Measurements from ENCODE around the gene SCAMP5.

The SCAMP5 gene, protein sequence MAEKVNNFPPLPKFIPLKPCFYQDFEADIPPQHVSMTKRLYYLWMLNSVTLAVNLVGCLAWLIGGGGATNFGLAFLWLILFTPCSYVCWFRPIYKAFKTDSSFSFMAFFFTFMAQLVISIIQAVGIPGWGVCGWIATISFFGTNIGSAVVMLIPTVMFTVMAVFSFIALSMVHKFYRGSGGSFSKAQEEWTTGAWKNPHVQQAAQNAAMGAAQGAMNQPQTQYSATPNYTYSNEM

GRCh38 chr15:74995182-74995778 is at the start of gene SCAMP5:
SCAMP5 (plus strand) TSS chr15:74995563; CDS start chr15:75011840, 16,277 bp downstream.
- peaks cover 44% of the 10 kb centered on the region for H3K27me3 ChIP-seq (ENCODE audit: insufficient read depth, low read length)
- no peaks in the 10 kb centered on the region for H3K36me3 ChIP-seq (ENCODE audit: insufficient read depth, low read length)
- no peak within 1 kb of the TSS for H3K27ac ChIP-seq (ENCODE audit: low read depth, low read length)
- no peaks in the 10 kb centered on the region for H3K79me2 ChIP-seq (ENCODE audit: control insufficient read depth, insufficient read depth, low read length, unreplicated experiment)
- H3K4me3 ChIP-seq (ENCODE audit: low read depth, low read length), result peak within 1 kb of the TSS; percentile 76
- peaks cover 4% of the 10 kb centered on the region for H3K4me1 ChIP-seq (ENCODE audit: control insufficient read depth, insufficient read depth, low read length, unreplicated experiment)
- H2AFZ ChIP-seq (ENCODE audit: low read length, unreplicated experiment), result peak within 1 kb of the TSS; percentile 84

DNA sequence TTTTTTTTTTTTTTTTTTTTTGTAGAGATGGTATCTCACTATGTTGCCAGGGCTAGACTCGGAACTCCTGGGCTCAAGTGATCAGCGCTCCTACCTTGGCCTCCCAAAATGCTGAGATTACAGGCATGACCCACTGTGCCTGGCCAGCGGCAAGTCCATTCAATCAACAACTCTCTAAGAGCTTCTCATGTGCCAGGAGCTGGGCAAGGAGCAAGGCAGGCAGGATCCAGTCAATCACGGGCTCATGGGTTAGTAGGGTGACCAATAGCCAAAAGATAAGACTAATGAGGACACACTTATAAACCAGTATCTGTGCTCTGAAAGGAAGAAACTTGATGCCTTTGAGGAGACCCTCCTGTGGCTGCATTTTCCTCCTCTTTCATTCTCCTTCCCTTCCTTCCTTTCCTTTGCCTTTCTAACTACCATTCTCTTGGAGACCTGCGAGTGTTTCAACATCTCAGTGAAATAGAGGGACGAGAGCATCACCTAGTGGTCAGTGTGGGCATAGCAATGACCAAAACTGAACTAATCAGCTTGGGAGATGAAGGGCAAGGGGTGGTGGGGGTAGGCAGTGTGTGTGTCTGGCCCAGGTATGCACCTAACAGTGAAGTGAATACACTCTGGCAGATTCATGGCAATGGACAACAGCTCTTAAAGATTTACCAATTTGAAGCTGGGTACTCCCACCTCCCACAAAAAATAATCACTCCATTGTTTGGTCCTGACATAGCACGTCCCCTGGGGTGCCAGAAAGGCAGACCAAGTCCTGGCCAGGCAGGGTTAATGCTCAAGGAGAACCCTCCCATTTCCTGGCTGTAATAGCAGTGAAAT is 45.1 kb upstream of the SCAMP5 start:
- H3K27ac ChIP-seq (ENCODE audit: low read depth, low read length), result no peak overlapping the region
- H3K27me3 ChIP-seq (ENCODE audit: insufficient read depth, low read length), result no peaks in the 10 kb centered on the region
- H3K36me3 ChIP-seq (ENCODE audit: insufficient read depth, low read length), result no peaks in the 10 kb centered on the region
- H3K4me1 ChIP-seq (ENCODE audit: control insufficient read depth, insufficient read depth, low read length, unreplicated experiment), result peaks cover 15% of the 10 kb centered on the region
- H3K79me2 ChIP-seq (ENCODE audit: control insufficient read depth, insufficient read depth, low read length, unreplicated experiment), result peaks cover 22% of the 10 kb centered on the region
- no peak overlapping the region for H3K4me3 ChIP-seq (ENCODE audit: low read depth, low read length)
- no peak overlapping the region for H2AFZ ChIP-seq (ENCODE audit: low read length, unreplicated experiment)

GRCh38 chr15:74951006-74951405 is 44.4 kb upstream of the SCAMP5 start:
- Histone ChIP-seq H3K27me3 (ENCODE audit: insufficient read depth, low read length) (no peaks in the 10 kb centered on the region), H3K4me3 (ENCODE audit: low read depth, low read length) (no peak overlapping the region), H2AFZ (ENCODE audit: low read length, unreplicated experiment) (no peak overlapping the region), H3K27ac (ENCODE audit: low read depth, low read length) (no peak overlapping the region), H3K4me1 (ENCODE audit: control insufficient read depth, insufficient read depth, low read length, unreplicated experiment) (peaks cover 15% of the 10 kb centered on the region), H3K79me2 (ENCODE audit: control insufficient read depth, insufficient read depth, low read length, unreplicated experiment) (peaks cover 29% of the 10 kb centered on the region), H3K36me3 (ENCODE audit: insufficient read depth, low read length) (no peaks in the 10 kb centered on the region)

DNA sequence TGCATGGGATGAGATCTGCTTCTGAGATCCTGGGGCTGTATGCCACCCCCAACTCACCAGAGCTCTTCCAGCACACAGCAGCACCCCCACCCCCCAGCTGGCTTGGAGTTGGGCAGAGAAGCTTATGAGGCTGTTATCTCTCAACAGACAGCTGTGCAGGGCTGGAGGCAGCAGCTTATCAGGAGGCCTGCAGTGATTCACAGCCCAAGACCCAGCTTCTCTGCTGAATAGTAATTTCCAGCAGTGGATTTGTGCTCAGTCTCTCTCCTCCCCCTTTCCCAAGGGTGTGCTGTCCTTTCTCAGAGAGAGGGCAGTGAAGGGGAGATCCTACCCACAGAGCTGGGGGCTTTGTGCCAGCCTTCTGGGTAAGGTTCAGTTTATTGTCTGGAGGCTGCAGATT is 40.8 kb upstream of the SCAMP5 start:
- H3K79me2 ChIP-seq (ENCODE audit: control insufficient read depth, insufficient read depth, low read length, unreplicated experiment), result peaks cover 48% of the 10 kb centered on the region
- H3K27me3 ChIP-seq (ENCODE audit: insufficient read depth, low read length), result no peaks in the 10 kb centered on the region
- no peak overlapping the region for H3K27ac ChIP-seq (ENCODE audit: low read depth, low read length)
- H3K36me3 ChIP-seq (ENCODE audit: insufficient read depth, low read length), result no peaks in the 10 kb centered on the region
- no peak overlapping the region for H2AFZ ChIP-seq (ENCODE audit: low read length, unreplicated experiment)
- H3K4me1 ChIP-seq (ENCODE audit: control insufficient read depth, insufficient read depth, low read length, unreplicated experiment), result peaks cover 18% of the 10 kb centered on the region
- peak overlapping the region; percentile 99 for H3K4me3 ChIP-seq (ENCODE audit: low read depth, low read length)

DNA sequence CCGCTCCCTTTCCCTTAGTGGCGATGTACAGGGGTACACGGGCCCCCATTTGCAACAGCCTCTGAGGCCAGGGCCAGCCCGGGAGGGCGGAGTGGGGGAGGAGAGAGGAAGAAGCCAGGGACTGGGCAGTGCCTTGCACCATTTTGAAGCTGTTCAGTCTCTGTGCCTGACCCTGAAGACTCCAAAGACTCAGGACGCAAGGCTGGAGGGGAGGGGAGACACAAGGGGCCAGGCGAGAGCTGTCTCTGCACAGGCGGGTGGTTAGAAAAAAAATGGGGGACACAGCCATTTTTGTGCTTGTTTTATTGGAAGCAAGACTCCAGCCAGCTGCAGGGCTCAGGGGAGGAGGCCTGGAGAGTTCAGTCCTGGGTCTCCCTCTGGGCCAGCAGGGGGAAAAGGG is 40.3 kb upstream of the SCAMP5 start:
- H2AFZ ChIP-seq (ENCODE audit: low read length, unreplicated experiment), result no peak overlapping the region
- peaks cover 53% of the 10 kb centered on the region for H3K79me2 ChIP-seq (ENCODE audit: control insufficient read depth, insufficient read depth, low read length, unreplicated experiment)
- peak overlapping the region; percentile 99 for H3K4me3 ChIP-seq (ENCODE audit: low read depth, low read length)
- H3K36me3 ChIP-seq (ENCODE audit: insufficient read depth, low read length), result no peaks in the 10 kb centered on the region
- H3K27me3 ChIP-seq (ENCODE audit: insufficient read depth, low read length), result no peaks in the 10 kb centered on the region
- peaks cover 23% of the 10 kb centered on the region for H3K4me1 ChIP-seq (ENCODE audit: control insufficient read depth, insufficient read depth, low read length, unreplicated experiment)
- no peak overlapping the region for H3K27ac ChIP-seq (ENCODE audit: low read depth, low read length)

GRCh38 chr15:74955796-74956647 is 39.3 kb upstream of the SCAMP5 start:
- H3K4me3 ChIP-seq (ENCODE audit: low read depth, low read length), result peak overlapping the region; percentile 99
- peaks cover 29% of the 10 kb centered on the region for H3K4me1 ChIP-seq (ENCODE audit: control insufficient read depth, insufficient read depth, low read length, unreplicated experiment)
- H3K79me2 ChIP-seq (ENCODE audit: control insufficient read depth, insufficient read depth, low read length, unreplicated experiment), result peaks cover 53% of the 10 kb centered on the region
- no peaks in the 10 kb centered on the region for H3K36me3 ChIP-seq (ENCODE audit: insufficient read depth, low read length)
- H3K27ac ChIP-seq (ENCODE audit: low read depth, low read length), result peak overlapping the region; percentile 87
- no peaks in the 10 kb centered on the region for H3K27me3 ChIP-seq (ENCODE audit: insufficient read depth, low read length)
- peak overlapping the region; percentile 98 for H2AFZ ChIP-seq (ENCODE audit: low read length, unreplicated experiment)

DNA sequence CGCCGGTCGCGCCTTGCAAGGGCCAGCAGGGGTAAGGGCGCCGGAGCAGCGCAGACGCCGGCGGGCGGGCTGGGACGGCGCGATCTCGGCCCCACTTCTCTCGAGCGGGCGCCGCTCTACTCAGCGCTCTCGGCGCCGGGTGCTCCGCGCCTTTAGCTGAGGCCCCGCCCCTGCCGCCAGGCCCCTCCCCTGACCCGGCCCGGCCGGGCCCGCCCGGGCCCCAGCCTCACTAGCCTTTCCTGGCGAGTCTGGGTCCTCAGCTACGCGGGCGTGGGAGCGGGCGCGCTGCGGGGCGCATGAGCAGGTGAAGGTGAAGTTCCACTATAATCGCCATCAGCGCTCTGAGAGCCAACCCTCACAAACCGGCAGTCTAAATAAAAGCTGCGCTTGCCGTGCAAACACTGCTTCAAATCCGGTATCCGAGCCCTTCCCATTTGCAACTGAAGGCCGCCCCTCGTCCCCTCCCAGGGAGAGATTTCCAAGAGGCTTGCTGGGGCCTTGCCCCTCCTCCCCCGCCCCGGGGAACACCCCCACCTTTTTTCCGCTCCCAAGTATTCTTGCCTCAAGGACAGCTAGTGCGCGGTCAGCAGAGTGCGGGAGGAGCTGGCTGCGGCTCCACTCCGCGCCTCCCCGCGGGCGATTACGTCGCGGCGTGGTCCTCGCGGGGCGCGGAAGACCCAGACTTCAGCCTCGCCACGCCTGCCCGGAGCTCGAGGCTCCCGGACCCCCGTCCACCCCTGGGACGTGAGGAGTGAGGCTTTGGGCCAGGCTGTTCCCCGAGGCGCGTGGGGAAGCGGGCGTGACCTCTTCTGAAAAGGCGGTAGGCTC is 38.5 kb upstream of the SCAMP5 start, which contains the start of gene RPP25:
Gene RPP25 (minus strand): TSS at position 125 of the 828 bp plus-strand sequence. CDS start 189 bp downstream, outside the sequence.
- Histone ChIP-seq H2AFZ (ENCODE audit: low read length, unreplicated experiment) (peak within 1 kb of the TSS; percentile 98), H3K4me1 (ENCODE audit: control insufficient read depth, insufficient read depth, low read length, unreplicated experiment) (peaks cover 31% of the 10 kb centered on the region), H3K4me3 (ENCODE audit: low read depth, low read length) (peak within 1 kb of the TSS; percentile 99), H3K36me3 (ENCODE audit: insufficient read depth, low read length) (no peaks in the 10 kb centered on the region), H3K27me3 (ENCODE audit: insufficient read depth, low read length) (no peaks in the 10 kb centered on the region), H3K79me2 (ENCODE audit: control insufficient read depth, insufficient read depth, low read length, unreplicated experiment) (peaks cover 51% of the 10 kb centered on the region), H3K27ac (ENCODE audit: low read depth, low read length) (peak within 1 kb of the TSS; percentile 87)

GRCh38 chr15:74957476-74958035 is 37.8 kb upstream of the SCAMP5 start:
- H3K4me3 ChIP-seq (ENCODE audit: low read depth, low read length), result peak overlapping the region; percentile 99
- H3K36me3 ChIP-seq (ENCODE audit: insufficient read depth, low read length), result no peaks in the 10 kb centered on the region
- peaks cover 50% of the 10 kb centered on the region for H3K79me2 ChIP-seq (ENCODE audit: control insufficient read depth, insufficient read depth, low read length, unreplicated experiment)
- H3K27me3 ChIP-seq (ENCODE audit: insufficient read depth, low read length), result no peaks in the 10 kb centered on the region
- peak overlapping the region; percentile 87 for H3K27ac ChIP-seq (ENCODE audit: low read depth, low read length)
- peaks cover 26% of the 10 kb centered on the region for H3K4me1 ChIP-seq (ENCODE audit: control insufficient read depth, insufficient read depth, low read length, unreplicated experiment)
- peak overlapping the region; percentile 98 for H2AFZ ChIP-seq (ENCODE audit: low read length, unreplicated experiment)

DNA sequence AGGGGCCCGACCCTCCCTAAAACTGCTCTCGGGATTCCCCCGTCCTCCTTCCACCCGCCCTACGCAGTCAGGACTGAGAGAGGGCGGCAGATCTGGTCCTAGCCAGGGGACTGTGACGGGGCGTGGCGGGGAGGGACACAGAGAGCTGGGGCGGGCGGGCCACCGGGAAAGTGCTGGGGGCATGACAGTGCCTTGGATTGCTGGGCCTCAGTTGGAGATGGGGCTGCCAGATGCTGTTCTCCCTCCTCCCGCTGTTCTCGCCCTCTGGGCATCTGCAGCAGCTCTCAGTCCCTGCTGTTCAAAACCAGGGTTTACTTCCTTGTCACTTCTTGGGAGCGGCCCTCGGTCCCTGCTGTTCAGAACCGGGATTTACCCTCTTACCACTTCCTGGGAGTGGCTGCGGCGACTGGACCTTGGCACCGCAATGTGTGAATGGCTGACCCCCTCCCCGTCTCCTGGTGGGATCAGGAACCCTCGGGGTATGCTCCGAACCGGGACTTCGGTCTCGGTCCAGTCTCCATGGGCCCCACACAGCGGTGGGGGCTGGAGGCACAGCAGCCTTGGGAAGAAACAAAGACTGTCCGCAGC is 36.9 kb upstream of the SCAMP5 start:
- H2AFZ ChIP-seq (ENCODE audit: low read length, unreplicated experiment), result peak overlapping the region; percentile 98
- H3K4me1 ChIP-seq (ENCODE audit: control insufficient read depth, insufficient read depth, low read length, unreplicated experiment), result peaks cover 26% of the 10 kb centered on the region
- no peaks in the 10 kb centered on the region for H3K27me3 ChIP-seq (ENCODE audit: insufficient read depth, low read length)
- peaks cover 50% of the 10 kb centered on the region for H3K79me2 ChIP-seq (ENCODE audit: control insufficient read depth, insufficient read depth, low read length, unreplicated experiment)
- H3K36me3 ChIP-seq (ENCODE audit: insufficient read depth, low read length), result no peaks in the 10 kb centered on the region
- peak overlapping the region; percentile 99 for H3K4me3 ChIP-seq (ENCODE audit: low read depth, low read length)
- peak overlapping the region; percentile 87 for H3K27ac ChIP-seq (ENCODE audit: low read depth, low read length)

All from ACC112 (cell line).